HG03064 (cell line): ENCODE measurements around the gene KLHL36.
"Not testable (repeated sequence)": the region's sequence is repeated elsewhere in the genome, so short reads cannot be mapped to it uniquely, and the experiment has no call there.

Source experiments
- ATAC-seq: cut with Tn5 transposase; IDR thresholded peaks from one replicate; pipeline ENCODE4 v1.9.1; 2021; ENCODE audit warnings: low read depth; ENCODE audit not compliant: unreplicated experiment

The KLHL36 gene

GRCh38 chr16:84667600-84668309 lies 19.4 kb downstream of the KLHL36 start:
- ATAC-seq: no peak

- ATAC-seq: no peak
Observed at GRCh38 chr16:84670063-84670462, 21.8 kb downstream of the KLHL36 start.

GRCh38 chr16:84672276-84673202 lies 24.2 kb downstream of the KLHL36 start:
- ATAC-seq: no peak

GRCh38 chr16:84673203-84673535 lies 24.9 kb downstream of the KLHL36 start:
- no peak for ATAC-seq

- no peak for ATAC-seq
Observed at GRCh38 chr16:84673561-84673960, 25.2 kb downstream of the KLHL36 start.

- no peak for ATAC-seq
Observed at GRCh38 chr16:84675423-84675822, 27.1 kb downstream of the KLHL36 start.

GRCh38 chr16:84675884-84676283 lies 27.6 kb downstream of the KLHL36 start:
- ATAC-seq: no peak

- ATAC-seq: no peak
Observed at GRCh38 chr16:84677017-84677803, 28.9 kb downstream of the KLHL36 start.

- ATAC-seq: no peak
Observed at GRCh38 chr16:84677849-84678248, 29.5 kb downstream of the KLHL36 start.

- ATAC-seq: no peak
Observed at GRCh38 chr16:84678541-84678940, 30.2 kb downstream of the KLHL36 start.

- ATAC-seq: no peak
Observed at GRCh38 chr16:84680165-84680842, 32.0 kb downstream of the KLHL36 start.

GRCh38 chr16:84680843-84681629 lies 32.7 kb downstream of the KLHL36 start:
- no peak for ATAC-seq

- ATAC-seq: no peak
Observed at GRCh38 chr16:84683691-84684591, 35.6 kb downstream of the KLHL36 start.

- no peak for ATAC-seq
Observed at GRCh38 chr16:84684592-84684965, 36.3 kb downstream of the KLHL36 start.

- no peak for ATAC-seq
Observed at GRCh38 chr16:84685210-84685609, 36.9 kb downstream of the KLHL36 start.

GRCh38 chr16:84686707-84687298 lies 38.5 kb downstream of the KLHL36 start:
- no peak for ATAC-seq

- peak; percentile 78 for ATAC-seq
Observed at GRCh38 chr16:84687715-84688114, 39.4 kb downstream of the KLHL36 start.

GRCh38 chr16:84688163-84688562 lies 39.9 kb downstream of the KLHL36 start:
- not testable (repeated sequence) for ATAC-seq
